H9 (cell line): ENCODE data around the gene TNFAIP6. TPM values are rescaled to one million over a fixed set of nuclear protein-coding genes. Genes with fewer than 3 reads are reported as not detected.

Source experiments
- DNase-seq: peaks from one replicate; pipeline ENCODE4 v3.0.0-alpha.2; 2017
- H2AFZ ChIP-seq: one replicate; pipeline ENCODE4 v1.6.1; 2013; ENCODE audit warnings: mild to moderate bottlenecking, low read length, control low read depth, moderate library complexity
- H2AK5ac ChIP-seq: 2 replicates; pipeline ENCODE4 v1.6.1; 2013; ENCODE audit warnings: low read length, control low read depth, mixed read lengths; ENCODE audit not compliant: insufficient read length
- H2BK120ac ChIP-seq: one replicate; pipeline ENCODE4 v1.6.1; 2013; ENCODE audit warnings: low read depth, mild to moderate bottlenecking, low read length, control low read depth, inconsistent platforms; ENCODE audit not compliant: poor library complexity, severe bottlenecking
- H2BK12ac ChIP-seq: 2 replicates; pipeline ENCODE4 v1.6.1; 2013; ENCODE audit warnings: low read length, control low read depth, mixed read lengths, low read depth; ENCODE audit not compliant: insufficient read length
- H2BK15ac ChIP-seq: 2 replicates; pipeline ENCODE4 v1.6.1; 2013; ENCODE audit warnings: low read depth, low read length, control low read depth
- H2BK20ac ChIP-seq: one replicate; pipeline ENCODE4 v1.6.1; 2013; ENCODE audit warnings: low read depth, mild to moderate bottlenecking, low read length, control low read depth, inconsistent platforms; ENCODE audit not compliant: poor library complexity, severe bottlenecking
- H2BK5ac ChIP-seq: 2 replicates; pipeline ENCODE4 v1.6.1; 2013; ENCODE audit warnings: low read length, control low read depth, mixed read lengths; ENCODE audit not compliant: insufficient read length
- H3K14ac ChIP-seq: 2 replicates; pipeline ENCODE4 v1.6.1; 2013; ENCODE audit warnings: low read length, control low read depth; ENCODE audit not compliant: insufficient read depth
- H3K18ac ChIP-seq: 2 replicates; pipeline ENCODE4 v1.6.1; 2013; ENCODE audit warnings: low read depth, mild to moderate bottlenecking, mixed read lengths, low read length, control low read depth; ENCODE audit not compliant: insufficient read length
- H3K23ac ChIP-seq: 2 replicates; pipeline ENCODE4 v1.6.1; 2013; ENCODE audit warnings: low read length, control low read depth, mixed read lengths, low read depth; ENCODE audit not compliant: insufficient read length
- H3K23me2 ChIP-seq: 2 replicates; pipeline ENCODE4 v1.6.1; 2013; ENCODE audit warnings: low read depth, mild to moderate bottlenecking, mixed read lengths, low read length, control low read depth; ENCODE audit not compliant: insufficient read length, poor library complexity, severe bottlenecking
- H3K27ac ChIP-seq: 2 replicates; pipeline ENCODE4 v1.5.1; 2013; ENCODE audit warnings: low read length, control low read depth, mixed read lengths, low read depth; ENCODE audit not compliant: insufficient read length
- H3K27me3 ChIP-seq: 2 replicates; pipeline ENCODE4 v1.6.1; 2013; ENCODE audit warnings: low read length, control low read depth, inconsistent platforms; ENCODE audit not compliant: insufficient read depth
- H3K4ac ChIP-seq: 2 replicates; pipeline ENCODE4 v1.6.1; 2013; ENCODE audit warnings: low read depth, mild to moderate bottlenecking, control low read depth, inconsistent platforms, low read length, moderate library complexity
- H3K4me1 ChIP-seq: 2 replicates; pipeline ENCODE4 v1.6.1; 2013; ENCODE audit warnings: low read length, control low read depth, inconsistent platforms; ENCODE audit not compliant: insufficient read depth
- H3K4me2 ChIP-seq: 2 replicates; pipeline ENCODE4 v1.6.1; 2013; ENCODE audit warnings: low read length, control low read depth, mixed read lengths; ENCODE audit not compliant: insufficient read length, insufficient read depth
- H3K56ac ChIP-seq: 2 replicates; pipeline ENCODE4 v1.6.1; 2013; ENCODE audit warnings: low read depth, mild to moderate bottlenecking, mixed read lengths, low read length, control low read depth; ENCODE audit not compliant: insufficient read length
- H3K79me1 ChIP-seq: 2 replicates; pipeline ENCODE4 v1.6.1; 2013; ENCODE audit warnings: low read depth, mild to moderate bottlenecking, moderate library complexity, low read length, control low read depth, inconsistent platforms; ENCODE audit not compliant: insufficient read depth, poor library complexity, severe bottlenecking
- H3K79me2 ChIP-seq: 2 replicates; pipeline ENCODE4 v1.6.1; 2013; ENCODE audit warnings: low read length, control low read depth, inconsistent platforms; ENCODE audit not compliant: insufficient read depth
- H3K9ac ChIP-seq: 2 replicates; pipeline ENCODE4 v1.6.1; 2013; ENCODE audit warnings: low read length, control low read depth, mixed read lengths; ENCODE audit not compliant: insufficient read length; ENCODE audit errors: extremely low read depth
- H3K9me3 ChIP-seq: one replicate; pipeline ENCODE4 v1.6.1; 2013; ENCODE audit warnings: low read depth, low read length, inconsistent platforms; ENCODE audit not compliant: control insufficient read depth
- H3T11ph ChIP-seq: one replicate; pipeline ENCODE4 v1.6.1; 2013; ENCODE audit warnings: mild to moderate bottlenecking, low read length, control low read depth, inconsistent platforms
- H4K20me1 ChIP-seq: one replicate; pipeline ENCODE4 v1.6.1; 2013; ENCODE audit not compliant: control insufficient read depth, insufficient read length, insufficient read depth
- H4K5ac ChIP-seq: 2 replicates; pipeline ENCODE4 v1.6.1; 2013; ENCODE audit warnings: low read depth, mild to moderate bottlenecking, mixed read lengths, low read length, control low read depth; ENCODE audit not compliant: insufficient read length
- H4K8ac ChIP-seq: replicated peaks from 2 replicates; pipeline ENCODE4 v1.6.1; 2013; ENCODE audit warnings: low read length, control low read depth, mixed read lengths, low read depth; ENCODE audit not compliant: insufficient read length
- H4K91ac ChIP-seq: 2 replicates; pipeline ENCODE4 v1.6.1; 2013; ENCODE audit warnings: low read depth, mild to moderate bottlenecking, moderate library complexity, mixed read lengths, low read length, control low read depth; ENCODE audit not compliant: insufficient read length
- H3K27ac Mint-ChIP-seq, 3 experiments: 2 replicates in 2 of 3; 3 replicates in 1 of 3; pipeline ENCODE4 v1.8.0; 2020 to 2021; ENCODE audit warnings: mixed read lengths in 3 of 3, mild to moderate bottlenecking in 1 of 3, moderate library complexity in 1 of 3
- H3K27me3 Mint-ChIP-seq: 2 replicates; pipeline ENCODE4 v1.8.0; 2021; ENCODE audit warnings: low read depth, mild to moderate bottlenecking, moderate library complexity, mixed read lengths
- H3K36me3 Mint-ChIP-seq, 3 experiments: 2 replicates in 2 of 3; 3 replicates in 1 of 3; pipeline ENCODE4 v1.8.0; 2020 to 2021; ENCODE audit warnings: low read depth in 3 of 3, mixed read lengths in 3 of 3; ENCODE audit not compliant: insufficient read depth in 1 of 3
- H3K4me1 Mint-ChIP-seq, 2 experiments: 2 replicates each; pipeline ENCODE4 v1.8.0; 2020; ENCODE audit warnings: mixed read lengths in 2 of 2
- H3K4me3 Mint-ChIP-seq, 2 experiments: 2 replicates in 1 of 2; 3 replicates in 1 of 2; pipeline ENCODE4 v1.8.0; 2020 to 2021; ENCODE audit warnings: mild to moderate bottlenecking in 2 of 2, mixed read lengths in 2 of 2, moderate library complexity in 1 of 2
- H3K9me3 Mint-ChIP-seq, 2 experiments: 2 replicates in 1 of 2; 3 replicates in 1 of 2; pipeline ENCODE4 v1.8.0; 2020; ENCODE audit warnings: mild to moderate bottlenecking in 2 of 2, mixed read lengths in 2 of 2, moderate library complexity in 1 of 2
- WGBS: extraction: QIAGEN DNeasy Blood & Tissue Kit; methylation state at CpG from one replicate; pipeline ENCODE4 v1.1.7; 2013; ENCODE audit warnings: missing lambda C conversion rate, low lambda C conversion rate, mixed read lengths; ENCODE audit not compliant: insufficient read length; ENCODE audit errors: extremely low coverage; 5-methylcytosine and 5-hydroxymethylcytosine counted together
- total RNA-seq: library from RNA; stranded (reverse); gene quantifications from 2 replicates; pipeline ENCODE4 v1.2.1, GENCODE V29; 2021
- TF ChIP-seq, protein P1 (sequence below): fragments of 200-600 bp; sonication (generic); conservative IDR thresholded peaks from 3 replicates; pipeline ENCODE4 v1.8.0; 2021; ENCODE audit warnings: antibody characterized with exemption, mild to moderate bottlenecking

The TNFAIP6 gene
- total RNA-seq, 1 experiment from 2014 or later, result 1.2 TPM

DNA sequence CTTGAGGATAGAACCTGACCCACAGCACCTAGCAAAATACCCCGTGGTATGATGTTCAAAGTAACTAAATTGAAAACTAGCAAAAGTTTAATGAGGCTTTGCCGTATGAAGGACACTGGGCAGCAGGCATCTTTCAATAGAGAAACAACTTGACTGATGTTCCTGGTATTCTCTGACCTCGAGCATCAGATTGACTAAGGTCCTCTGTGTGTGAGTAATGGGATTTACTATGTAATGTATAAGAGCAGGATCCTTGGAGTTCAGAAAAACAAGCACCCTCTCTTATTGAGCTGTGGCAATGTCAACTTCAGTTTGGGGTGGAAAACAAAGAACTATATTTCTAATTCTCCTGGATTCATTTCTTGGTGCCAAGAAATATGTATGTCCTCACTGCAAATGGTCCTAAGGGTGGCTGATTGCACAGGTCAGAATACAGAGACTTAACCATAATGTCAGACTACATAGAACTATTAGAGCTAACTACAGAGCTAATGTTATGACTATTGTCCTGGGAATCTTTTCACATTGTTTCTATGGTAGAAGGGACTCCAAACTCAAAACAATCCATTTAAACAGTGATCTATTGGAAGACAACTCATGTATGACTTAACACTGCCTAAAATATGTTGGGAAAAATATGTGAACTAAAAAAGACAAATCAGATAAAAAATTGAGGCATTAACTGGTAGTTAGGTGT, 4.4 kb downstream of the TNFAIP6 start:
- Histone ChIP-seq H2BK15ac (no peak overlapping the region), H2BK120ac (no peak overlapping the region), H3K4ac (no peak overlapping the region), H3K23ac (no peak overlapping the region), H2AFZ (no peak overlapping the region), H3K4me1 (peaks cover 4% of the 10 kb centered on the region; the same call in 1 of the 2 replicates), H3K14ac (no peak overlapping the region), H4K8ac (no peak overlapping the region), H3K9me3 (no peaks in the 10 kb centered on the region), H4K5ac (no peak overlapping the region), H4K91ac (no peak overlapping the region), H3K79me2 (no peaks in the 10 kb centered on the region), H2AK5ac (no peak overlapping the region), H2BK5ac (no peak overlapping the region), H2BK20ac (no peak overlapping the region), H4K20me1 (no peaks in the 10 kb centered on the region), H3K23me2 (no peaks in the 10 kb centered on the region), H3K27me3 (no peaks in the 10 kb centered on the region), H3K56ac (no peak overlapping the region), H3K9ac (no peak overlapping the region), H3K18ac (no peak overlapping the region), H3K27ac (no peak overlapping the region), H3K4me2 (no peak overlapping the region), H2BK12ac (no peak overlapping the region), H3K79me1 (no peaks in the 10 kb centered on the region), H3T11ph (no peak overlapping the region)
- DNase-seq, result no peak
- Mint-ChIP-seq H3K9me3 (no peaks in the 10 kb centered on the region; a peak in 2 of 5 replicates), H3K27me3 (no peaks in the 10 kb centered on the region), H3K27ac (no peak overlapping the region), H3K4me1 (peaks cover 18 to 21% of the 10 kb centered on the region in 2 experiments), H3K4me3 (no peak overlapping the region), H3K36me3 (peaks cover 0 to 5% (median 2%) of the 10 kb centered on the region in 3 experiments; a peak in 2 of 7 replicates)
- TF ChIP-seq, protein P1, sequence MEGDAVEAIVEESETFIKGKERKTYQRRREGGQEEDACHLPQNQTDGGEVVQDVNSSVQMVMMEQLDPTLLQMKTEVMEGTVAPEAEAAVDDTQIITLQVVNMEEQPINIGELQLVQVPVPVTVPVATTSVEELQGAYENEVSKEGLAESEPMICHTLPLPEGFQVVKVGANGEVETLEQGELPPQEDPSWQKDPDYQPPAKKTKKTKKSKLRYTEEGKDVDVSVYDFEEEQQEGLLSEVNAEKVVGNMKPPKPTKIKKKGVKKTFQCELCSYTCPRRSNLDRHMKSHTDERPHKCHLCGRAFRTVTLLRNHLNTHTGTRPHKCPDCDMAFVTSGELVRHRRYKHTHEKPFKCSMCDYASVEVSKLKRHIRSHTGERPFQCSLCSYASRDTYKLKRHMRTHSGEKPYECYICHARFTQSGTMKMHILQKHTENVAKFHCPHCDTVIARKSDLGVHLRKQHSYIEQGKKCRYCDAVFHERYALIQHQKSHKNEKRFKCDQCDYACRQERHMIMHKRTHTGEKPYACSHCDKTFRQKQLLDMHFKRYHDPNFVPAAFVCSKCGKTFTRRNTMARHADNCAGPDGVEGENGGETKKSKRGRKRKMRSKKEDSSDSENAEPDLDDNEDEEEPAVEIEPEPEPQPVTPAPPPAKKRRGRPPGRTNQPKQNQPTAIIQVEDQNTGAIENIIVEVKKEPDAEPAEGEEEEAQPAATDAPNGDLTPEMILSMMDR, result no peak
- no CpG with 5 or more reads among the region's 3 CpGs for WGBS
